A549 (cell line): ENCODE data around the gene MYF5. TPM values are rescaled to one million over a fixed set of nuclear protein-coding genes. Genes with fewer than 3 reads are reported as not detected.

Experiments
- ATAC-seq, 2 experiments: fragments of 200-7000 bp in 1 of 2; fragments of >200 bp in 1 of 2; cut with Nextera tagmentation in 1 of 2; cut with Tn5 transposase in 1 of 2; 3 replicates each; pipeline versions ENCODE4 v1.8.0 to v1.9.1; 2018 to 2020; ENCODE audit warnings: mild to moderate bottlenecking in 1 of 2, moderate library complexity in 1 of 2
- CTCF ChIA-PET: fragments of 300-600 bp; sonication (Branson Sonifier 250); formaldehyde crosslinking; extraction: SDS; loops from one replicate; lab custom pipeline; 2021; ENCODE audit warnings: antibody characterized with exemption, inconsistent platforms; lab: Yijun Ruan, JAX
- POLR2A ChIA-PET: fragments of 350-600 bp; formaldehyde crosslinking; extraction: SDS; loops from one replicate; lab custom pipeline; 2021; ENCODE audit warnings: antibody characterized with exemption, inconsistent platforms; lab: Yijun Ruan, JAX
- DNase-seq, 2 experiments: peaks; one replicate each; pipeline versions ENCODE4 v3.0.0 to v3.0.0-alpha.2; 2011 to 2016; ENCODE audit warnings: low read depth in 1 of 2, low spot score in 1 of 2
- FAIRE-seq: peaks from 2 replicates; lab custom pipeline; 2011; peaks lifted over from hg19 to GRCh38; lab: Jason Lieb, UNC
- H3K27ac ChIP-seq, 2 experiments: fragments of >200 bp; sonication (Bioruptor Twin); formaldehyde crosslinking; 3 replicates each; pipeline ENCODE4 v1.5.1; 2016 to 2017
- H3K4me1 ChIP-seq: fragments of >200 bp; sonication (Bioruptor Twin); formaldehyde crosslinking; 3 replicates; pipeline ENCODE4 v1.6.1; 2016
- H3K4me2 ChIP-seq: fragments of >200 bp; sonication (Bioruptor Twin); formaldehyde crosslinking; 3 replicates; pipeline ENCODE4 v1.6.1; 2016
- H3K4me3 ChIP-seq: fragments of >200 bp; sonication (Bioruptor Twin); formaldehyde crosslinking; 3 replicates; pipeline ENCODE4 v1.5.1; 2016
- H3K9me3 ChIP-seq: fragments of >200 bp; sonication (Bioruptor Twin); formaldehyde crosslinking; 3 replicates; pipeline ENCODE4 v1.6.1; 2016
- CBX2 ChIP-seq: fragments of 200-600 bp; sonication (generic); IDR thresholded peaks from 2 replicates; pipeline ENCODE4 v1.6.1; 2016; ENCODE audit warnings: low read depth, mild to moderate bottlenecking, borderline replicate concordance
- CBX8 ChIP-seq: fragments of 200-600 bp; sonication (generic); IDR thresholded peaks from 2 replicates; pipeline ENCODE4 v1.6.1; 2016
- EHMT2 ChIP-seq: fragments of 200-600 bp; sonication (generic); IDR thresholded peaks from 2 replicates; pipeline ENCODE4 v1.6.1; 2016; ENCODE audit warnings: antibody characterized with exemption, low read depth, mild to moderate bottlenecking, moderate library complexity
- FOSB ChIP-seq: fragments of 250-450 bp; sonication (Bioruptor Pico); IDR thresholded peaks from 2 replicates; pipeline ENCODE4 v1.5.0; 2020; ENCODE audit warnings: mild to moderate bottlenecking, moderate library complexity
- FOSL2 ChIP-seq, 2 experiments: fragments of 450-650 bp in 1 of 2; fragments of >200 bp in 1 of 2; sonication (Bioruptor Twin) in 1 of 2; formaldehyde crosslinking; IDR thresholded peaks; 2 replicates each; pipeline versions ENCODE4 v1.5.0 to v1.6.1; 2016 to 2020; ENCODE audit warnings: mild to moderate bottlenecking in 1 of 2, moderate library complexity in 1 of 2
- GATA3 ChIP-seq: IDR thresholded peaks from 2 replicates; pipeline ENCODE4 v1.6.1; 2012; ENCODE audit warnings: borderline replicate concordance
- HDAC2 ChIP-seq: fragments of 200-600 bp; sonication (generic); IDR thresholded peaks from 2 replicates; pipeline ENCODE4 v1.6.1; 2016
- JUN ChIP-seq, 2 experiments: fragments of >200 bp; sonication (Bioruptor Twin); formaldehyde crosslinking; IDR thresholded peaks; 2 replicates in 1 of 2; 3 replicates in 1 of 2; pipeline ENCODE4 v1.6.1; 2016 to 2017
- MAFK ChIP-seq: fragments of 450-650 bp; IDR thresholded peaks from 2 replicates; pipeline ENCODE4 v1.6.1; 2014; ENCODE audit not compliant: partially characterized antibody
- MAZ ChIP-seq: fragments of 150-350 bp; IDR thresholded peaks from 2 replicates; pipeline ENCODE4 v1.6.1; 2014; ENCODE audit warnings: antibody characterized with exemption, low read depth, low read length, borderline replicate concordance
- MYC ChIP-seq: IDR thresholded peaks from 2 replicates; pipeline ENCODE4 v1.6.1; 2012; ENCODE audit warnings: mild to moderate bottlenecking, inconsistent platforms, low read length, improper control_type of control experiment, borderline replicate concordance
- PHF8 ChIP-seq: fragments of 200-600 bp; sonication (generic); IDR thresholded peaks from 2 replicates; pipeline ENCODE4 v1.6.1; 2016; ENCODE audit warnings: low read depth, mild to moderate bottlenecking, antibody characterized with exemption, moderate library complexity, borderline replicate concordance
- POLR2A ChIP-seq: IDR thresholded peaks from 2 replicates; pipeline ENCODE4 v1.6.1; 2012; ENCODE audit warnings: mild to moderate bottlenecking, low read length
- RAD21 ChIP-seq, 2 experiments: fragments of >200 bp in 1 of 2; sonication (Bioruptor Twin) in 1 of 2; formaldehyde crosslinking in 1 of 2; IDR thresholded peaks in 1 of 2; conservative IDR thresholded peaks in 1 of 2; 2 replicates in 1 of 2; 3 replicates in 1 of 2; pipeline ENCODE4 v1.6.1; 2012 to 2018; ENCODE audit warnings: inconsistent platforms in 1 of 2
- RFX5 ChIP-seq: fragments of 450-650 bp; IDR thresholded peaks from 2 replicates; pipeline ENCODE4 v1.7.1; 2014; ENCODE audit warnings: antibody characterized with exemption, mild to moderate bottlenecking, moderate library complexity
- WGBS: methylation state at CpG from one replicate; pipeline ENCODE4 v1.1.6; 2017; ENCODE audit errors: missing lambda C conversion rate; 5-methylcytosine and 5-hydroxymethylcytosine counted together
- polyA plus RNA-seq, 4 experiments: library from polyadenylated mRNA; depleted of rRNA in 3 of 4; stranded (reverse); fragments of >200 nt; fragmentation: RNase III in 1 of 4; extraction: RNeasy Plus Mini Kit Qiagen cat#74134 plus additional on column Dnase treatment in 1 of 4; gene quantifications; 2 replicates in 3 of 4; 3 replicates in 1 of 4; pipeline ENCODE4 v1.2.3, GENCODE V29; 2011 to 2017
- TF ChIP-seq, protein P1 (sequence below): fragments of >200 bp; sonication (Bioruptor Twin); formaldehyde crosslinking; IDR thresholded peaks from 3 replicates; pipeline ENCODE4 v1.6.1; 2016
- TF ChIP-seq, protein P2 (sequence below): fragments of 200-600 bp; sonication (generic); IDR thresholded peaks from 2 replicates; pipeline ENCODE4 v1.6.1; 2016; ENCODE audit warnings: antibody characterized with exemption, mild to moderate bottlenecking, moderate library complexity
- TF ChIP-seq, protein P3 (sequence below): IDR thresholded peaks from 2 replicates; pipeline ENCODE4 v1.6.1; 2012; ENCODE audit warnings: low read depth, borderline replicate concordance

The MYF5 gene
- polyA plus RNA-seq, 2 of the 4 experiments (the other 2 are of a cell fraction) = not detected

DNA sequence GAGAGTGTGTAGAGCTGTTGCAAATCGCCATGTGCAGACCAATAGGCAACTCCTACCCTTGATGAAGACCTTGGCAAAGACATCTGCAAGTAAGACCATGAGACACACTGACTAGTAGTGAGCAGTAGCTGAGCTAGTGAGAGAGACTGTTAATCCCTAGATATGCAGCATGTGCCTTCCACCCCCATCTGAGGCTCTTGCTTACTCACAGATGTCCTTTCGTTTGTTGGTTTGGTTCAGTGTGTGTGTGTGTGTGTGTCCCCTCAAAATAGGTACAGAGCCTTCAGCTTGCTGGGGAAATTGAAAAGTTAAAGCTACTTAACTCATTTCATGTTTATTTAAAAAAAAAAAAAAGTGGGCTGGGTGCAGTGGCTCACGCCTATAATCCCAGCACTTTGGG, 37.6 kb downstream of the MYF5 start:
- ATAC-seq = no peak
- DNase-seq = no peak
- CTCF ChIA-PET = interaction anchor here (0.7 kb wide), 1 partner anchor 98 kb away, joined by 3 read pairs; no protein-coding TSS in a partner anchor
- TF ChIP-seq RFX5 (no peak), JUN (IDR thresholded peaks at IDR 0.05) (no peak), GATA3 (no peak)
- 33% methylated on average over 3 of the region's 3 CpGs for WGBS
- Histone ChIP-seq H3K4me2 (no peak overlapping the region), H3K27ac (no peak overlapping the region), H3K9me3 (no peaks in the 10 kb centered on the region), H3K4me1 (no peaks in the 10 kb centered on the region), H3K4me3 (no peak overlapping the region)
- POLR2A ChIA-PET = no interaction called here
- FAIRE-seq = no peak

DNA sequence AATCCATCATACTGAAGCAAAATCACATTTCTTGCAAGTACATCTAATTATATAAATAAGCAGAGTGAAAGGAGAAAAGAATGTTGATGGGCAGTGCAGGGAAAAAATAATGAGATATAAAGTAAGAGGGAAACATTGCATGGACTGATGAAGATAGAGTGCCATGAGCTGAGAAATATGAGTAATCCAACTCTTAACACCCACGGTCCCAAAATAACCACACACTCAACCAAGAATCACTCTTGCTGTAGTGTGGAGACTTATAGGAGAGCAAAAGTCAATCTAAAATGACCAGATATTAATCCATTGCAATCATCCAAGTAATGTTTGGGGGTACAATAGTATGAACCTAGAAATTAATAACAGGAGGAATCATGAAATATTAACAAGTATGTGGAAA, 40.2 kb downstream of the MYF5 start:
- CTCF ChIA-PET = no interaction called here
- 3% methylated on average over 1 of the region's 1 CpG for WGBS
- Histone ChIP-seq H3K4me2 (no peak overlapping the region), H3K27ac (no peak overlapping the region), H3K4me1 (no peaks in the 10 kb centered on the region), H3K4me3 (no peak overlapping the region)
- ATAC-seq (no peak), FAIRE-seq (no peak), DNase-seq (no peak)
- POLR2A ChIA-PET = no interaction called here
- TF ChIP-seq POLR2A (no peak), RAD21 (conservative IDR thresholded peaks at IDR 0.05 in 1 of 2, IDR thresholded peaks at IDR 0.05 in 1 of 2) (no peak), HDAC2 (no peak), CBX8 (no peak), CBX2 (no peak), MAZ (no peak)
- TF ChIP-seq, protein P1, sequence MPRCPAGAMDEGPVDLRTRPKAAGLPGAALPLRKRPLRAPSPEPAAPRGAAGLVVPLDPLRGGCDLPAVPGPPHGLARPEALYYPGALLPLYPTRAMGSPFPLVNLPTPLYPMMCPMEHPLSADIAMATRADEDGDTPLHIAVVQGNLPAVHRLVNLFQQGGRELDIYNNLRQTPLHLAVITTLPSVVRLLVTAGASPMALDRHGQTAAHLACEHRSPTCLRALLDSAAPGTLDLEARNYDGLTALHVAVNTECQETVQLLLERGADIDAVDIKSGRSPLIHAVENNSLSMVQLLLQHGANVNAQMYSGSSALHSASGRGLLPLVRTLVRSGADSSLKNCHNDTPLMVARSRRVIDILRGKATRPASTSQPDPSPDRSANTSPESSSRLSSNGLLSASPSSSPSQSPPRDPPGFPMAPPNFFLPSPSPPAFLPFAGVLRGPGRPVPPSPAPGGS = no peak
- TF ChIP-seq, all 56 proteins: peak for 0
- H3K9me3 ChIP-seq = no peaks in the 10 kb centered on the region

DNA sequence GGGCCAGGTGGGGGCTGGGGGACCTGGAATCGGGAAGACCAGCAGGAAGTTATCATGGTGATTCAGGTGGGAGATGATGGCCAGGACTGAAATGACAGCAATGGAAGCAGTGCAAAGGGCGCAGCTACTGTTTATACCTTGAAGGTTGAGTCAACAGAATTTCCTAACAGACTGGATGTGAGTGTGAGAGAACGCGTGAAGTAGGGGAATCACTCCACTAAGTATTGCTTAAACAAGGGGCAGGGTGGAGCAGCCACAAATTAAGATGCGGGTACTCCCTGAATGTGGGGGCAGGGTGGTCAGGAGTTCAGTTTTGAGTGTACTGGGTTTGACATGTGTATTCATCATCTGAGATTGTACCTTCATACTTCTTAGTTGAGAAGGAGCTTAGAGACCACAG, 45.1 kb downstream of the MYF5 start:
- H3K9me3 ChIP-seq = no peaks in the 10 kb centered on the region
- H3K4me3 ChIP-seq = no peak overlapping the region
- 59% methylated on average over 5 of the region's 5 CpGs for WGBS
- H3K4me1 ChIP-seq = no peaks in the 10 kb centered on the region
- ATAC-seq (no peak), FAIRE-seq (no peak)
- ChIA-PET POLR2A (no interaction called here), CTCF (interaction anchor here (1.9 to 2.7 kb wide), 2 partner anchors 22 to 349 kb away, joined by 6 to 8 read pairs; no protein-coding TSS in a partner anchor)
- no peak overlapping the region for H3K4me2 ChIP-seq
- TF ChIP-seq MYC (no peak), FOSL2 (IDR thresholded peaks at IDR 0.05) (no peak), FOSL2 (CRISPR knock-in tag; IDR thresholded peaks at IDR 0.05) (no peak), PHF8 (no peak), MAFK (no peak), EHMT2 (no peak), FOSB (CRISPR knock-in tag) (no peak), GATA3 (no peak)
- TF ChIP-seq, protein P2, sequence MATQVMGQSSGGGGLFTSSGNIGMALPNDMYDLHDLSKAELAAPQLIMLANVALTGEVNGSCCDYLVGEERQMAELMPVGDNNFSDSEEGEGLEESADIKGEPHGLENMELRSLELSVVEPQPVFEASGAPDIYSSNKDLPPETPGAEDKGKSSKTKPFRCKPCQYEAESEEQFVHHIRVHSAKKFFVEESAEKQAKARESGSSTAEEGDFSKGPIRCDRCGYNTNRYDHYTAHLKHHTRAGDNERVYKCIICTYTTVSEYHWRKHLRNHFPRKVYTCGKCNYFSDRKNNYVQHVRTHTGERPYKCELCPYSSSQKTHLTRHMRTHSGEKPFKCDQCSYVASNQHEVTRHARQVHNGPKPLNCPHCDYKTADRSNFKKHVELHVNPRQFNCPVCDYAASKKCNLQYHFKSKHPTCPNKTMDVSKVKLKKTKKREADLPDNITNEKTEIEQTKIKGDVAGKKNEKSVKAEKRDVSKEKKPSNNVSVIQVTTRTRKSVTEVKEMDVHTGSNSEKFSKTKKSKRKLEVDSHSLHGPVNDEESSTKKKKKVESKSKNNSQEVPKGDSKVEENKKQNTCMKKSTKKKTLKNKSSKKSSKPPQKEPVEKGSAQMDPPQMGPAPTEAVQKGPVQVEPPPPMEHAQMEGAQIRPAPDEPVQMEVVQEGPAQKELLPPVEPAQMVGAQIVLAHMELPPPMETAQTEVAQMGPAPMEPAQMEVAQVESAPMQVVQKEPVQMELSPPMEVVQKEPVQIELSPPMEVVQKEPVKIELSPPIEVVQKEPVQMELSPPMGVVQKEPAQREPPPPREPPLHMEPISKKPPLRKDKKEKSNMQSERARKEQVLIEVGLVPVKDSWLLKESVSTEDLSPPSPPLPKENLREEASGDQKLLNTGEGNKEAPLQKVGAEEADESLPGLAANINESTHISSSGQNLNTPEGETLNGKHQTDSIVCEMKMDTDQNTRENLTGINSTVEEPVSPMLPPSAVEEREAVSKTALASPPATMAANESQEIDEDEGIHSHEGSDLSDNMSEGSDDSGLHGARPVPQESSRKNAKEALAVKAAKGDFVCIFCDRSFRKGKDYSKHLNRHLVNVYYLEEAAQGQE = no peak
- TF ChIP-seq, protein P3, sequence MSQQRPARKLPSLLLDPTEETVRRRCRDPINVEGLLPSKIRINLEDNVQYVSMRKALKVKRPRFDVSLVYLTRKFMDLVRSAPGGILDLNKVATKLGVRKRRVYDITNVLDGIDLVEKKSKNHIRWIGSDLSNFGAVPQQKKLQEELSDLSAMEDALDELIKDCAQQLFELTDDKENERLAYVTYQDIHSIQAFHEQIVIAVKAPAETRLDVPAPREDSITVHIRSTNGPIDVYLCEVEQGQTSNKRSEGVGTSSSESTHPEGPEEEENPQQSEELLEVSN = no peak
- TF ChIP-seq, all 56 proteins: peak for 0
- H3K27ac ChIP-seq = no peak overlapping the region
- no peak for DNase-seq
